ENCODE measurements around the gene PGPEP1.
A peak's percentile ranks its signal among the peaks of the same experiment; 100 is the strongest.

PGPEP1 gene

GRCh38 chr19:18392417-18392816 is 52.0 kb downstream of the PGPEP1 start:
- H3K36me3 ChIP-seq, result no peaks in the 10 kb centered on the region

DNA sequence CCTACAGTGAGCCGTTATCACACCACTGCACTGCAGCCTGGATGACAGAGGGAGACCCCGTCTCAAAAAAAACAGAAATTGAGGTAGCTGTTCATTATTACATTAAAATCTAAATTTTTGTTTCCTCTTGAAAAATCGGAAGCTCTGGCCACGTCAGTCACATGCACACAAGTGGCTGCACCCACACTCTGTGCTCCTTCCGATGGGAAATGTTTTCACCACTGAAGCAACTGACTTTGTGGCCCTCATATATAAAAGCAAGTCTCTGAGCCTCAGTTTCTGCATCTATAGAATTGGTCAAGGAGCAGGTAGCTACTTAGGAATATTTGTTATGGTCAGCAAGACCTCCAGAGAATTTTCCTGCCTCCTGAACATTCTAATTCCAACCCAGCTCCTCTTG is 52.5 kb downstream of the PGPEP1 start:
- H3K9me3 ChIP-seq, result no peaks in the 10 kb centered on the region
- no peak for TF ChIP-seq CTCF (IDR thresholded peaks at IDR 0.05)
- no peaks in the 10 kb centered on the region for H3K36me3 ChIP-seq
- no peak overlapping the region for H3K27ac ChIP-seq
- H3K4me3 ChIP-seq, result no peak overlapping the region
- DNase-seq, result no peak
- H3K27me3 ChIP-seq, result peaks cover 0 to 25% of the 10 kb centered on the region in 2 donors
- intact Hi-C loops (cut with DNase I; ENCODE audit: low total_unique reads), result no loop called here
- peaks cover 0 to 10% (median 6%) of the 10 kb centered on the region in 4 donors for H3K4me1 ChIP-seq

More at GRCh38 chr19:18392417-18392816, 52.0 kb downstream of the PGPEP1 start:
- intact Hi-C loops (cut with DNase I; ENCODE audit: low total_unique reads), result no loop called here
- H3K27me3 ChIP-seq, result peaks cover 0 to 20% of the 10 kb centered on the region in 2 donors
- H3K27ac ChIP-seq, result no peak overlapping the region
- H3K4me1 ChIP-seq, result peaks cover 0 to 12% (median 8%) of the 10 kb centered on the region in 4 donors
- peak; percentile 68 to 78 for DNase-seq
- no peaks in the 10 kb centered on the region for H3K9me3 ChIP-seq
- TF ChIP-seq CTCF (IDR thresholded peaks at IDR 0.05), result no peak
- H3K4me3 ChIP-seq, result no peak overlapping the region

DNA sequence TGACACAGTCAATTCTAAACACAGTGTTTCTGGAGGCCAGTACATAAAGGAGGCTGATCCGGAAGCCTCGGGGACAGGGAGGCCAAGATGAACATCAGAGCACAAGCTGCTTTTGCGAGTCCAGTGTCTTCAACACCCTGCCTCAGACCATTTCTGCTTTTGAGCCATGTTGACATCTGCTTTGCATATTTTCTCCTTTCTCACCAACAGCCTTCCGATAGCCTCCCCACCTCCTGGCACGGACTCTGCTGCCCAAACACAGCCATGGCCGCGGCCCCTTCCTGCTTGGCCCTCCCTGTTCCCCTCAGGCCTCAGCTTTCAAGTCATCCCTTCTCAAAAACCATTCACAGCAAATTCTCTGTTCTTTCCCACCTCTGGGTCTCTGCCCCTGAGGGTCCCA is 53.4 kb downstream of the PGPEP1 start:
- DNase-seq, result peak in 1 of 2 donors; percentile 54
- no peak for TF ChIP-seq CTCF (IDR thresholded peaks at IDR 0.05)
- H3K4me1 ChIP-seq, result peaks cover 0 to under 1% (median 0%) of the 10 kb centered on the region in 4 donors
- peaks cover 0 to 32% of the 10 kb centered on the region in 2 donors for H3K27me3 ChIP-seq
- intact Hi-C loops (cut with DNase I; ENCODE audit: low total_unique reads), result no loop called here
- no peaks in the 10 kb centered on the region for H3K36me3 ChIP-seq
- H3K4me3 ChIP-seq, result no peak overlapping the region
- H3K9me3 ChIP-seq, result no peaks in the 10 kb centered on the region
- no peak overlapping the region for H3K27ac ChIP-seq

- no peaks in the 10 kb centered on the region for H3K4me1 ChIP-seq
- peaks cover 0 to 32% of the 10 kb centered on the region in 2 donors for H3K27me3 ChIP-seq
- H3K27ac ChIP-seq, result no peak overlapping the region
- intact Hi-C loops (cut with DNase I; ENCODE audit: low total_unique reads), result loop anchor here (5.0 kb wide), 1 partner anchor 44 kb away; no protein-coding TSS in a partner anchor
- no peaks in the 10 kb centered on the region for H3K9me3 ChIP-seq
- TF ChIP-seq CTCF (IDR thresholded peaks at IDR 0.05), result no peak
- peak overlapping the region; percentile 34 to 39 for H3K4me3 ChIP-seq
- DNase-seq, result no peak
- no peaks in the 10 kb centered on the region for H3K36me3 ChIP-seq
Measured at GRCh38 chr19:18396471-18397241, 56.3 kb downstream of the PGPEP1 start.

DNA sequence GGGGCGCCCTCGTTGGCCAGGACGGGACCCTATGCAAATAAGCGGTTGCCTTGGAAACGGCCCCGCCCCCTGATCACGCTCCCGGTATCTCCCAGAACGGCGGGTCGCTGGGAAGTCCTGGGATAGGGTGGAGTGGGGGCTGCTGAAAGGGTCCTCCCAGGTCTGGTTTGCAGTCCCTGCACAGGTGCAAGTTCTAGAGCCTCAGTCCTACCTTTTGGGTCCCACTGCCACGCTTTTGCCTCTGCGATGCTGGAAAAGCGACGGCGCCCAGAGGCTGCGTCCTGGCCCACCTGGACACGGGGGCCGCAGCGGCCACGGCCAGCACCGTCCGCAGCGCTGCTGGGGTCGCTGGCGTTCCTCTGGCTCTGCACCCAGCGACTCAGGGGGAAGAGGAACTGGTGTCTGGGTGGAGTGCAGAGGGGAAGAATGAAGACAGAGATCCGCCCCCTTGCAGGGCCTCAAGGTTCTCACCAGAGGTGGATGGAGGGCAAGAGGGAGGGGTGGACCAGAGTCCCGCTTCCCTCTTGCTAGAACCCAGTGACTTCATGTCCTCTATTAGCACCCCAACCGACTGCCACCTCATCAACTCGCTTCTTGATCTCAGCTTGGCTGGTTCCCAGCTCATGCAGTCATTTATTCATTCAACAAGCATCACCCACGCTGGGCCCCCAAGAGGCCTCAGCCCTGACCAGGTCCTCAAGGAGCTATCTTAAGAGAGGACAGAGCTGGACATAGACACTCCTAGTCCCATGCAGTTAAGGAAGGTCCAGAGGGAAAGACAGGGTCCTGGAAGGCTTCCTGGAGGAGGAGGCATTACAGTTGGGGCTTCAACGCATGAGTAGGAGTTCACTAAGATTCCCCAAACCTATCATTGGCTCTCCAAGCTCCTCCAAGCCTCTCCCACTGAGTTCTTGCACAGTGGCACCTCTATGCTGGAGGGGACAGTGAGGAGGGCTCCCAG is 57.1 kb downstream of the PGPEP1 start, which contains the start of gene LRRC25:
Gene LRRC25 (minus strand): TSS at position 381 of the 961 bp plus-strand sequence. CDS start 659 bp downstream, outside the sequence.
- H3K27ac ChIP-seq, result no peak within 1 kb of the TSS
- H3K4me3 ChIP-seq, result peak within 1 kb of the TSS; percentile 34 to 39
- intact Hi-C loops (cut with DNase I; ENCODE audit: low total_unique reads), result loop anchor here (5.0 kb wide), 1 partner anchor 45 kb away; no protein-coding TSS in a partner anchor
- no peaks in the 10 kb centered on the region for H3K36me3 ChIP-seq
- H3K27me3 ChIP-seq, result peaks cover 0 to 40% of the 10 kb centered on the region in 2 donors
- H3K9me3 ChIP-seq, result no peaks in the 10 kb centered on the region
- TF ChIP-seq CTCF (IDR thresholded peaks at IDR 0.05), result no peak
- no peaks in the 10 kb centered on the region for H3K4me1 ChIP-seq
- peak; percentile 59 to 78 for DNase-seq
